DND-41 (cell line): Measurements from ENCODE around the gene IFNLR1.

Experiments
- ATAC-seq: fragments of 200-7000 bp; cut with Tn5 transposase; 3 replicates; pipeline ENCODE4 v1.9.1; 2021; ENCODE audit warnings: low read depth; ENCODE audit not compliant: insufficient read depth
- DNase-seq: peaks from one replicate; pipeline ENCODE4 v3.0.0-alpha.2; 2020
- H2AFZ ChIP-seq: 2 replicates; pipeline ENCODE4 v1.6.0; 2012; ENCODE audit warnings: low read depth, low read length
- H3K27ac ChIP-seq: 2 replicates; pipeline ENCODE4 v1.5.1; 2012; ENCODE audit warnings: low read length, inconsistent platforms
- H3K27me3 ChIP-seq: fragments of 200-600 bp; sonication (generic); 2 replicates; pipeline ENCODE4 v1.6.0; 2012; ENCODE audit warnings: low read length, mild to moderate bottlenecking, inconsistent platforms; ENCODE audit not compliant: insufficient read depth, poor library complexity
- H3K36me3 ChIP-seq: 2 replicates; pipeline ENCODE4 v1.5.1; 2012; ENCODE audit warnings: low read length, inconsistent platforms; ENCODE audit not compliant: insufficient read depth
- H3K4me1 ChIP-seq: 2 replicates; pipeline ENCODE4 v1.5.1; 2012; ENCODE audit warnings: mild to moderate bottlenecking, low read length; ENCODE audit not compliant: insufficient read depth
- H3K4me2 ChIP-seq: 2 replicates; pipeline ENCODE4 v1.6.0; 2012; ENCODE audit warnings: mild to moderate bottlenecking, moderate library complexity, low read length, inconsistent platforms; ENCODE audit not compliant: insufficient read depth
- H3K4me3 ChIP-seq, 2 experiments: fragments of 200-600 bp in 1 of 2; shearing (Covaris generic) in 1 of 2; 2 replicates each; pipeline ENCODE4 v1.5.1; 2012 to 2016; ENCODE audit warnings: inconsistent platforms in 2 of 2, low read length in 2 of 2, mild to moderate bottlenecking in 2 of 2, low read depth in 1 of 2, moderate library complexity in 1 of 2
- H3K79me2 ChIP-seq: 2 replicates; pipeline ENCODE4 v1.6.0; 2012; ENCODE audit warnings: low read length, inconsistent platforms; ENCODE audit not compliant: insufficient read depth
- H3K9ac ChIP-seq: 2 replicates; pipeline ENCODE4 v1.6.0; 2012; ENCODE audit warnings: low read depth, mild to moderate bottlenecking, inconsistent platforms, low read length, moderate library complexity
- H3K9me3 ChIP-seq: 2 replicates; pipeline ENCODE4 v1.5.1; 2012; ENCODE audit warnings: low read length, moderate library complexity, mild to moderate bottlenecking, inconsistent platforms; ENCODE audit not compliant: insufficient read depth, severe bottlenecking
- H4K20me1 ChIP-seq: 2 replicates; pipeline ENCODE4 v1.6.0; 2012; ENCODE audit warnings: low read length; ENCODE audit not compliant: insufficient read depth
- CTCF ChIP-seq: IDR thresholded peaks from 2 replicates; pipeline ENCODE4 v1.5.1; 2012; ENCODE audit warnings: borderline replicate concordance, low read length, moderate library complexity, mild to moderate bottlenecking; ENCODE audit not compliant: poor library complexity, severe bottlenecking; ENCODE audit errors: extremely low read depth
- EZH2 ChIP-seq: IDR thresholded peaks from 3 replicates; pipeline ENCODE4 v1.6.1; 2012; ENCODE audit warnings: borderline replicate concordance, low read depth, mild to moderate bottlenecking, moderate library complexity, low read length, inconsistent platforms; ENCODE audit not compliant: severe bottlenecking

IFNLR1 gene

GRCh38 chr1:24157918-24158481 is 29.1 kb downstream of the IFNLR1 start:
- Histone ChIP-seq H3K4me3 (no peak overlapping the region), H2AFZ (no peak overlapping the region), H3K9me3 (no peaks in the 10 kb centered on the region), H3K4me1 (no peaks in the 10 kb centered on the region), H3K79me2 (no peaks in the 10 kb centered on the region), H3K36me3 (no peaks in the 10 kb centered on the region), H3K27ac (no peak overlapping the region), H3K9ac (no peak overlapping the region), H3K27me3 (peaks cover 16% of the 10 kb centered on the region), H4K20me1 (0 out of 2 replicates have a peak, but pooled peaks cover under 1% of the 10 kb centered on the region), H3K4me2 (no peak overlapping the region)
- ATAC-seq, result no peak
- no peak for DNase-seq
- no peak for TF ChIP-seq EZH2
- no peak for TF ChIP-seq CTCF

- DNase-seq (no peak), ATAC-seq (no peak)
- Histone ChIP-seq H3K36me3 (no peaks in the 10 kb centered on the region), H3K27ac (no peak overlapping the region), H3K79me2 (no peaks in the 10 kb centered on the region), H3K9ac (no peak overlapping the region), H3K27me3 (peaks cover 25% of the 10 kb centered on the region), H3K4me1 (no peaks in the 10 kb centered on the region), H3K9me3 (no peaks in the 10 kb centered on the region), H2AFZ (no peak overlapping the region), H3K4me3 (no peak overlapping the region), H3K4me2 (no peak overlapping the region), H4K20me1 (peaks cover 4% of the 10 kb centered on the region; the same call in 1 of the 2 replicates)
- TF ChIP-seq CTCF, result no peak
- TF ChIP-seq EZH2, result no peak
Measured at GRCh38 chr1:24156542-24157260, 30.4 kb downstream of the IFNLR1 start.

- peaks cover 30% of the 10 kb centered on the region for H3K27me3 ChIP-seq
- H3K4me1 ChIP-seq, result no peaks in the 10 kb centered on the region
- H3K4me3 ChIP-seq, result no peak overlapping the region
- H4K20me1 ChIP-seq, result peaks cover 4% of the 10 kb centered on the region; the same call in 1 of the 2 replicates
- H3K36me3 ChIP-seq, result no peaks in the 10 kb centered on the region
- H3K27ac ChIP-seq, result no peak overlapping the region
- H3K4me2 ChIP-seq, result no peak overlapping the region
- DNase-seq (no peak), ATAC-seq (no peak)
- no peak overlapping the region for H3K9ac ChIP-seq
- H2AFZ ChIP-seq, result no peak overlapping the region
- TF ChIP-seq EZH2 (no peak), CTCF (peak; percentile 32)
- no peaks in the 10 kb centered on the region for H3K79me2 ChIP-seq
- H3K9me3 ChIP-seq, result no peaks in the 10 kb centered on the region
Measured at GRCh38 chr1:24155011-24155782, 31.9 kb downstream of the IFNLR1 start.
